ENCODE results near the gene COLGALT1. TPM values are rescaled to one million over a fixed set of nuclear protein-coding genes. Genes with fewer than 3 reads are reported as not detected.

The COLGALT1 gene
- total and polyA plus RNA-seq, 9 of the 15 experiments (the other 6 are each of a cell fraction or from before 2014, with no cell fraction given) = 4.9 to 119 (median 82.6) TPM

GRCh38 chr19:17544418-17544817, 11.0 kb upstream of the COLGALT1 start:
- no peak for ATAC-seq
- POLR2A ChIA-PET = interaction anchor here (0.7 to 1.2 kb wide), 2 partner anchors 9 to 26 kb away, joined by 3 read pairs; no protein-coding TSS in a partner anchor
- Histone ChIP-seq H3K9me1 (ENCODE audit: control insufficient read depth, insufficient read depth, low read length) (peaks cover 5% of the 10 kb centered on the region), H3K27me3 (ENCODE audit: control insufficient read depth in 2 of 2, insufficient read depth in 2 of 2, low read length in 2 of 2) (no peaks in the 10 kb centered on the region), H3K79me2 (ENCODE audit: control insufficient read depth, insufficient read depth, low read length) (no peaks in the 10 kb centered on the region), H4K20me1 (replicated peaks; ENCODE audit: control insufficient read depth, insufficient read depth, low read length) (no peaks in the 10 kb centered on the region), H3K9me3 (replicated peaks; ENCODE audit: control insufficient read depth, insufficient read depth, low read depth, low read length) (no peaks in the 10 kb centered on the region), H3K4me3 (no peak overlapping the region), H3K4me2 (ENCODE audit: insufficient read depth, low read length) (no peak overlapping the region), H3K9ac (ENCODE audit: insufficient read depth in 1 of 2, low read depth in 2 of 2, low read length in 2 of 2) (peak overlapping the region in 1 of 2 experiments; percentile 33; a peak in 1 of 4 replicates), H3K27ac (ENCODE audit: extremely low read depth, low read depth, low read length) (no peak overlapping the region), H3K36me3 (ENCODE audit: control insufficient read depth, insufficient read depth, low read length) (no peaks in the 10 kb centered on the region), H2AFZ (ENCODE audit: low read depth, low read length) (no peak overlapping the region), H3K4me1 (replicated peaks in 1 of 2; ENCODE audit: control insufficient read depth in 2 of 2, insufficient read depth in 2 of 2, low read length in 2 of 2) (peaks cover 10 to 29% of the 10 kb centered on the region in 2 experiments)
- intact Hi-C loops (cut with micrococcal nuclease) (no loop called here), in situ Hi-C loops (cut with MboI) (no loop called here)
- CTCF ChIA-PET (ENCODE audit: low intra/inter-chr PET ratio) = no interaction called here
- WGBS (ENCODE audit: insufficient coverage, low coverage, missing lambda C conversion rate) = 86% methylated on average over 4 of the region's 4 CpGs
- DNase-seq (ENCODE audit: extremely low read depth in 1 of 4, low spot score in 3 of 4) = no peak
- no TSS peak for BruUV-seq (replicated peaks)
- TF ChIP-seq RBM17 (IDR thresholded peaks at IDR 0.05; ENCODE audit: borderline replicate concordance, low read depth, low read length) (no peak), BCOR (IDR thresholded peaks at IDR 0.05) (peak; percentile 64; the same call in 1 of the 2 replicates), SMARCA5 (IDR thresholded peaks at IDR 0.05) (peak; percentile 67; the same call in 1 of the 2 replicates)
- FAIRE-seq = no peak

- 76% methylated on average over 6 of the region's 6 CpGs for WGBS (ENCODE audit: insufficient coverage, low coverage, missing lambda C conversion rate)
- Histone ChIP-seq H3K9me1 (ENCODE audit: control insufficient read depth, insufficient read depth, low read length) (peaks cover 5% of the 10 kb centered on the region), H4K20me1 (replicated peaks; ENCODE audit: control insufficient read depth, insufficient read depth, low read length) (no peaks in the 10 kb centered on the region), H3K4me2 (ENCODE audit: insufficient read depth, low read length) (no peak overlapping the region), H3K9ac (ENCODE audit: insufficient read depth in 1 of 2, low read depth in 2 of 2, low read length in 2 of 2) (peak overlapping the region in 1 of 2 experiments; percentile 55; a peak in 2 of 4 replicates), H3K4me1 (replicated peaks in 1 of 2; ENCODE audit: control insufficient read depth in 2 of 2, insufficient read depth in 2 of 2, low read length in 2 of 2) (peaks cover 10 to 13% of the 10 kb centered on the region in 2 experiments), H3K27me3 (ENCODE audit: control insufficient read depth in 2 of 2, insufficient read depth in 2 of 2, low read length in 2 of 2) (no peaks in the 10 kb centered on the region), H3K27ac (ENCODE audit: extremely low read depth, low read depth, low read length) (no peak overlapping the region), H3K4me3 (no peak overlapping the region), H2AFZ (ENCODE audit: low read depth, low read length) (0 out of 2 replicates have a peak overlapping the region, but pooled peaks have one; percentile 16), H3K79me2 (ENCODE audit: control insufficient read depth, insufficient read depth, low read length) (no peaks in the 10 kb centered on the region), H3K36me3 (ENCODE audit: control insufficient read depth, insufficient read depth, low read length) (no peaks in the 10 kb centered on the region), H3K9me3 (replicated peaks; ENCODE audit: control insufficient read depth, insufficient read depth, low read depth, low read length) (no peaks in the 10 kb centered on the region)
- DNase-seq (ENCODE audit: extremely low read depth in 1 of 4, low spot score in 3 of 4) = no peak
- ChIA-PET CTCF (ENCODE audit: low intra/inter-chr PET ratio) (no interaction called here), POLR2A (interaction anchor here (0.8 kb wide), 1 partner anchor 54 kb away, joined by 3 read pairs; no protein-coding TSS in a partner anchor)
- no peak for FAIRE-seq
- no peak for TF ChIP-seq ZNF57 (CRISPR knock-in tag; IDR thresholded peaks at IDR 0.05)
- in situ Hi-C loops (cut with MboI) = no loop called here
- intact Hi-C loops (cut with micrococcal nuclease) = no loop called here
- no peak for ATAC-seq
- no TSS peak for BruUV-seq (replicated peaks)
Measured at GRCh38 chr19:17548145-17548544, 7.3 kb upstream of the COLGALT1 start.

Measured in K562 (cell line).